Small intestine (tissue), 16 donors: ENCODE data around the gene CUL9. TPM values are rescaled to one million over a fixed set of nuclear protein-coding genes. Genes with fewer than 3 reads are reported as not detected.
"Not testable (repeated sequence)": the region's sequence is repeated elsewhere in the genome, so short reads cannot be mapped to it uniquely, and the experiment has no call there.

Source experiments
- DNase-seq, 2 donors: peaks; one replicate each; pipeline versions ENCODE4 v3.0.0 to v3.0.0-alpha.2; 2013
- FAIRE-seq: peaks from 2 replicates; lab custom pipeline; 2012; peaks lifted over from hg19 to GRCh38; lab: Jason Lieb, UNC
- H3K27ac ChIP-seq, 3 donors: one replicate each; pipeline ENCODE4 v1.5.1; 2013; ENCODE audit warnings: low read length in 2 of 3, mild to moderate bottlenecking in 2 of 3, control low read depth in 1 of 3, inconsistent platforms in 1 of 3, low read depth in 1 of 3, moderate library complexity in 1 of 3
- H3K27me3 ChIP-seq, 3 donors: one replicate each; pipeline ENCODE4 v1.6.1; 2013; ENCODE audit warnings: low read length in 3 of 3, inconsistent platforms in 1 of 3; ENCODE audit not compliant: control insufficient read depth in 3 of 3, insufficient read depth in 3 of 3
- H3K36me3 ChIP-seq, 3 donors: one replicate each; pipeline ENCODE4 v1.6.1; 2013; ENCODE audit warnings: low read length in 3 of 3, inconsistent platforms in 1 of 3, low read depth in 1 of 3, mild to moderate bottlenecking in 1 of 3, moderate library complexity in 1 of 3; ENCODE audit not compliant: control insufficient read depth in 3 of 3, insufficient read depth in 2 of 3
- H3K4me1 ChIP-seq, 3 donors: one replicate each; pipeline ENCODE4 v1.6.1; 2013; ENCODE audit warnings: low read length in 2 of 3, inconsistent platforms in 1 of 3, low read depth in 1 of 3, mild to moderate bottlenecking in 1 of 3, moderate library complexity in 1 of 3; ENCODE audit not compliant: control insufficient read depth in 3 of 3, insufficient read depth in 2 of 3
- H3K4me3 ChIP-seq, 3 donors: one replicate each; pipeline ENCODE4 v1.5.1; 2013; ENCODE audit warnings: low read length in 3 of 3, control low read depth in 1 of 3, inconsistent platforms in 1 of 3, low read depth in 1 of 3, mild to moderate bottlenecking in 1 of 3, moderate library complexity in 1 of 3
- H3K9me3 ChIP-seq, 2 donors: one replicate each; pipeline ENCODE4 v1.6.1; 2013; ENCODE audit warnings: low read depth in 1 of 2, low read length in 1 of 2; ENCODE audit not compliant: control insufficient read depth in 2 of 2, insufficient read depth in 1 of 2
- WGBS, 3 donors: extraction: QIAGEN DNeasy Blood & Tissue Kit; methylation state at CpG; one replicate each; pipeline ENCODE4 v1.1.7; 2013; 5-methylcytosine and 5-hydroxymethylcytosine counted together
- long read RNA-seq, 10 donors: transcript quantifications; one replicate each; lab custom pipeline, GENCODE V29; 2026
- polyA plus RNA-seq, 4 donors: library from polyadenylated mRNA; stranded (reverse) in 3 of 4; unstranded in 1 of 4; fragments of 200-250 nt in 3 of 4; fragments of 120-200 nt in 1 of 4; gene quantifications; one replicate each; pipeline versions ENCODE4 v1.2.1 to v1.2.3, GENCODE V29; 2013
- donor health status: healthy with polysubstance abuse.
- donor health status: control.
- donor health status: control.
- donor health status: Bipolar disorder and iron deficiency.
- donor health status: healthy.

The CUL9 gene
- 10 to 100 TPM; 22.2 to 86.2 (median 52.5) TPM for polyA plus RNA-seq
- long read RNA-seq, donor 1, partial matches to known transcripts = 198 of 930 reads
- long read RNA-seq, donor 1, other reads (novel, unspliced or antisense) = 732 of 930 reads
- long read RNA-seq, donor 2 = 0 reads
- long read RNA-seq, donor 3, partial matches to known transcripts = 155 of 490 reads
- long read RNA-seq, donor 3, other reads (novel, unspliced or antisense) = 333 of 490 reads
- long read RNA-seq, donor 4 = 0 reads
- long read RNA-seq, donor 5 = 0 reads
- long read RNA-seq, donor 6 = 0 reads
- long read RNA-seq, donor 7 = 0 reads
- long read RNA-seq, donor 8 = 0 reads
- long read RNA-seq, donor 9 = 0 reads
- long read RNA-seq, donor 10, partial matches to known transcripts = 0 of 1 reads
- long read RNA-seq, donor 10, other reads (novel, unspliced or antisense) = 0 of 1 reads

DNA sequence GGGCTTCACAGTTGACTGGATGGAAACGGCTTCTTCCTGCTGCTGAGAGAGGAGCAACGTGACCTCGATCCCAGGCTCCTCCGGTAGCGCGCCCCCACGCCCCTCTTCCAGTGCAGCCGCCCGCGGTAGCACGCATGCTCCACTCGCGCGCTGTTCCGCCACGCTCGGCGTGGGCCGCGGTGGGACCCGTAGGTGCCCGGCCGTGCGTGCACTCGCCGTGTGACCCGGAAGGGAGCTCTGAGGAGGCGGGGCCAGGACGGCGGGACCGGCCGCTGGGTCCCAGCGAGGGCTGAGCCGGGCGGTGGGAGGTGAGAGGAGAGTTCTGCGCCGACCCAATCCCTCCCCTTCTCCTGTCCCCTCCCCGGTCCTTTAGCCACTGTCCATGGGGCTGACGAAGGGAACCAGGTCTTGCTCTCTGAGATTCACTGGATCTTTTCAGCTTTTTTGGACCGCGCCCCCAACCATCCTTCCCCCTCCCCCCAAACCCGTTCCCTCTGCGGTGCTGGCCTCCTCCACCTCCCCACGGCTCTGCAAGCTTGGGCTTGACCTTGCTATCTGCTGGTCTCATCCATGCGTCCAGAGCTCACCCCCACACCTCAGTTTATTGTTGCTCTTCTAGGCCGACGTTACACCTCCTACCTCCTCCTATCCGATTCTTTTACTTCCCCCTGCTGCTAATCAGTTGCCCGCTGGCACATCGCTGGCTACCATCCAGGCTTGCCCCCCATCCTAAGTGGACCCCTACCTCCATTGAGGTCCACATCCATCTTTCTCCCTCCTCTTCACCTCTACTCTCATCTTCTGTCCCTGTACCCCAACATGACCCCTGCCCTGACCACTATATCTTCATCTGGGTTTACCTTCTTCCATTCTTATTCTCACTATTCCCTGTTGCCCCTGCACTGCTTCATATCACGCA lies at the start of gene CUL9:
TSS of gene CUL9 (plus strand) at position 255 of the 919 bp plus-strand sequence. CDS start 2,115 bp downstream, outside the sequence.
- WGBS, 3 donors = 0 to 1% (median 1%) methylated on average over 42 to 51 of the region's 51 CpGs
- no peak for FAIRE-seq
- peak; percentile 83 to 92 for DNase-seq
- Histone ChIP-seq H3K9me3 (no peaks in the 10 kb centered on the region), H3K27me3 (no peaks in the 10 kb centered on the region), H3K4me3 (peak within 1 kb of the TSS; percentile 71 to 86 (median 75)), H3K27ac (peak within 1 kb of the TSS; percentile 20 to 69 (median 64)), H3K36me3 (peaks cover 11 to 59% (median 18%) of the 10 kb centered on the region in 3 donors), H3K4me1 (peaks cover 0 to 5% (median 2%) of the 10 kb centered on the region in 3 donors)

DNA sequence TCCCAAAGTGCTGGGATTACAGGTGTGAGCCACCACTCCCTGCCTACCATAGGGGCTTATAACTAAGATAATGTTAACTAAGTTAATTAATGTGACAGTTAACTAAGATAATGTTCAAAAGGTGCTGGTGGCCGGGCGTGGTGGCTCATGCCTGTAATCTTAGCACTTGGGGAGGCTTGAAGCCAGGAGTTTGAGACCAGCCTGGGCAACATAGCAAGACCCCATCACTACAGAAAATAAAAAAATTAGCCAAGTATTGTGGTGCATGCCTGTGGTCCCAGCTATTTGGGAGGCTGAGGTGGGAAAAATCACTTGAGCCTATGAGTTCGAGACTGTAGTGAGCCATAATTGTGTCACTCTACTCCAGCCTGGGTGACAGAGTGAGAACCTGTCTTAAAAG lies 43.7 kb upstream of the CUL9 start:
- Histone ChIP-seq H3K36me3 (peaks cover 0 to 41% (median 0%) of the 10 kb centered on the region in 3 donors), H3K27me3 (no peaks in the 10 kb centered on the region), H3K4me1 (peaks cover 0 to 6% (median 0%) of the 10 kb centered on the region in 3 donors), H3K27ac (no peak overlapping the region), H3K9me3 (no peaks in the 10 kb centered on the region), H3K4me3 (no peak overlapping the region)
- DNase-seq (no peak), FAIRE-seq (no peak)
- 93 to 100% (median 96%) methylated on average over 3 of the region's 3 CpGs for WGBS, 3 donors

DNA sequence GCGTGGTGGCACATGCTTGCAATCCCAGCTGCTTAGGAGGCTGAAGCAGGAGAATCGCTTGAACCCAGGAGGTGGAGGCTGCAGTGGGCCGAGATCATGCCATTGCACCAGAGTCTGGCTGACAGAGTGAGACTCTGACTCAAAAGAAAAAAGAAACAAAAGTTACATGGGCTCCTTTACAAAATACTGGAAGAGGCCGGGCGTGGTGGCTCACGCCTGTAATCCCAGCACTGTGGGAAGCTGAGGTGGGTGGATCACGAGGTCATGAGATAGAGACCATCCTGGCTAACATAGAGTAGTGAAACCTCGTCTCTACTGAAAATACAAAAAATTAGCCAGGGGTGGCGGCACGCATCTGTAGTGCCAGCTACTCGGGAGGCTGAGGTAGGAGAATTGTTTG lies 42.0 kb upstream of the CUL9 start:
- not testable (repeated sequence) for H3K9me3 ChIP-seq, DNase-seq, H3K27ac ChIP-seq, H3K4me3 ChIP-seq, H3K27me3 ChIP-seq, FAIRE-seq
- H3K4me1 ChIP-seq = peaks cover 0 to 11% (median 3%) of the 10 kb centered on the region in 3 donors
- 86 to 90% (median 89%) methylated on average over 11 of the region's 11 CpGs for WGBS, 3 donors
- H3K36me3 ChIP-seq = peaks cover 0 to 44% (median 0%) of the 10 kb centered on the region in 3 donors

DNA sequence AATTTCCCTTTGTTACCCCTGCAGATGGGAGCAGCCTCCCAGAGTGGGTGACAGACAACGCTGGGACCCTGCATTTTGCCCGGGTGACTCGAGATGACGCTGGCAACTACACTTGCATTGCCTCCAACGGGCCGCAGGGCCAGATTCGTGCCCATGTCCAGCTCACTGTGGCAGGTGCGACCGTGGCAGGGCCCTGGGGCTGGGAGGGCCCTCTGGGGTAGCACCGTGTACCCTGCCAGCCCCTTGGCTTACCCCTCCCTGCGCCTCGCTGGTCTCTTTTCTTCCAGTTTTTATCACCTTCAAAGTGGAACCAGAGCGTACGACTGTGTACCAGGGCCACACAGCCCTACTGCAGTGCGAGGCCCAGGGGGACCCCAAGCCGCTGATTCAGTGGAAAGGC lies 40.4 kb upstream of the CUL9 start:
- H3K4me1 ChIP-seq = peaks cover 0 to 21% (median 3%) of the 10 kb centered on the region in 3 donors
- H3K27me3 ChIP-seq = no peaks in the 10 kb centered on the region
- DNase-seq = no peak
- no peak for FAIRE-seq
- H3K36me3 ChIP-seq = peaks cover 0 to 54% (median 0%) of the 10 kb centered on the region in 3 donors
- no peak overlapping the region for H3K27ac ChIP-seq
- WGBS, 3 donors = 90 to 91% (median 90%) methylated on average over 16 of the region's 16 CpGs
- H3K4me3 ChIP-seq = no peak overlapping the region
- no peaks in the 10 kb centered on the region for H3K9me3 ChIP-seq

DNA sequence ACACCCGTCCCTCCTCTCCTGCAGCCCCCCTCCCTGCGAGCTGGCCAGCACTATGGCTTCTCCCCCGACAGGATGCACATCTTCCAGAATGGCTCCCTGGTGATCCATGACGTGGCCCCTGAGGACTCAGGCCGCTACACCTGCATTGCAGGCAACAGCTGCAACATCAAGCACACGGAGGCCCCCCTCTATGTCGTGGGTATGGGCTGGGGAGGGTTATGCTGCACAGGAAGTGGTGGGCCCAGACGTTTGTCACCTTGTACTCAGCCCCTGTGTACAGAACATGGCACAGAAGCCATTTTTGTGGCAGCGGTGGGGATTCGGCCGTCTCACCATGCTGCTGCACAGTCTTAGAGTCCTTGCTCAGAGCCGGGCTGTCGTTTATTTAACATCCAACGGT lies 39.9 kb upstream of the CUL9 start:
- FAIRE-seq (no peak), DNase-seq (peak in 1 of 2 donors; percentile 6)
- peaks cover 0 to 26% (median 3%) of the 10 kb centered on the region in 3 donors for H3K4me1 ChIP-seq
- peaks cover 0 to 56% (median 0%) of the 10 kb centered on the region in 3 donors for H3K36me3 ChIP-seq
- no peak overlapping the region for H3K4me3 ChIP-seq
- H3K9me3 ChIP-seq = no peaks in the 10 kb centered on the region
- H3K27ac ChIP-seq = no peak overlapping the region
- 70 to 83% (median 75%) methylated on average over 13 to 14 of the region's 14 CpGs for WGBS, 3 donors
- no peaks in the 10 kb centered on the region for H3K27me3 ChIP-seq

DNA sequence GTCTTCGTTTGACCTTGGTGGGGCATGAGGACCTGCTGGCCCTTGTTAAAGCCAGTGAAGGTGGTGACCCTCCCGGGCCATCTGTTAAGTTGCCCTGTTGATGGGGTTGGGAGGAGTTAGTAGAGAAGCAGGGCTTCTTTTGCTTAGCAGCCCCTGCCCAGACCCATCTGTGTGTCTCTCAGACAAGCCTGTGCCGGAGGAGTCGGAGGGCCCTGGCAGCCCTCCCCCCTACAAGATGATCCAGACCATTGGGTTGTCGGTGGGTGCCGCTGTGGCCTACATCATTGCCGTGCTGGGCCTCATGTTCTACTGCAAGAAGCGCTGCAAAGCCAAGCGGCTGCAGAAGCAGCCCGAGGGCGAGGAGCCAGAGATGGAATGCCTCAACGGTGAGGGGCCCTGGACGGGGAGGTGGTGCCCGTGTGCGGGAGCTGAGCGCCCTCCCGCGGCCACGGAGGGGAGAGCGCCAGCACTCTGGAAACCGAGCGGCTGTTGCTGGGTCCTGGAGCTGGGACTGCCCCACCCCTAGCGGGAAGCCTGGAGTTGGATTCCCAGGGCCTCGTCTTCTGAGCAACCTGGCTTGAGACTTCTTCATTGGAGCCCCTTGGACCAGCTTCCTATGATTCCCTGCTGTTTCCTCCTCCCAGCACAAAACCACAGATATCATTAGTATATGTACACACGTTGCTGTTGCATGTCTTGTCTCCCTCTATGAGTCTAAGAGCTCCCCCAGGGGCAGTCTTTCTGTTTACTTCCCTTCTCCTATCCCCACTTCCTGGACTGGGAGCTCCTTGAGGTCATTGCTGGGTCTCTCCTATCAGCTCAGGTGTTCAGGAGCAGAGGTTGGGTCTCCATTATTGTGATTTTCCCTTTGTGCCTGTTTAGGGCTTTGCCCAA lies 38.5 kb upstream of the CUL9 start:
- H3K9me3 ChIP-seq = no peaks in the 10 kb centered on the region
- DNase-seq (peak; percentile 71 to 94), FAIRE-seq (no peak)
- no peaks in the 10 kb centered on the region for H3K27me3 ChIP-seq
- WGBS, 3 donors = 14 to 19% (median 18%) methylated on average over 25 of the region's 25 CpGs
- H3K36me3 ChIP-seq = peaks cover 0 to 60% (median 0%) of the 10 kb centered on the region in 3 donors
- peaks cover 0 to 28% (median 3%) of the 10 kb centered on the region in 3 donors for H3K4me1 ChIP-seq
- peak overlapping the region in 1 of 3 donors; percentile 42 for H3K27ac ChIP-seq
- H3K4me3 ChIP-seq = no peak overlapping the region

DNA sequence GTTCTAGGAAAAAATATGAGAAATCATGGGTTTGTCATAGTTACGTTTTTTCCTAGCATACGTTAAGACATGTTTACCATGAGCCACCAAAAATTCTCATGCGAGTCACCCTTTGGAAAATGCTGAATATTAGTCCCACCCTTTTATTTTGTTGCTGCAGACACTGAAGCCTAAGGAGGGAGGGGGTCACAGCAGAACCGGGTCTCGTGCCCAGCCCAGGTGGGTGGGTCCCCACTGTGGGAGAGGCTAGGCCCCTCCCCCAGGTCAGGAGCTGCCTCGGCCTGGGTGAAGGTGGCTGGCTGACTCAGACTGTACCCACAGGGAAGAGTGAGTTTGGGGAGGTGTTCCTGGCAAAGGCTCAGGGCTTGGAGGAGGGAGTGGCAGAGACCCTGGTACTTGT lies 37.1 kb upstream of the CUL9 start:
- no peaks in the 10 kb centered on the region for H3K27me3 ChIP-seq
- WGBS, 3 donors = 62 to 74% (median 73%) methylated on average over 6 of the region's 6 CpGs
- H3K4me3 ChIP-seq = no peak overlapping the region
- peaks cover 0 to 51% (median 0%) of the 10 kb centered on the region in 3 donors for H3K36me3 ChIP-seq
- no peak overlapping the region for H3K27ac ChIP-seq
- H3K4me1 ChIP-seq = peaks cover 0 to 28% (median 3%) of the 10 kb centered on the region in 3 donors
- H3K9me3 ChIP-seq = no peaks in the 10 kb centered on the region
- DNase-seq (no peak), FAIRE-seq (no peak)
